HEK293 (cell line): ENCODE results near the gene KSR1.
"Not testable (repeated sequence)": the region's sequence is repeated elsewhere in the genome, so short reads cannot be mapped to it uniquely, and the experiment has no call there.

Source experiments
- CTCF ChIP-seq: fragments of 450-650 bp; formaldehyde crosslinking; IDR thresholded peaks from 2 replicates; pipeline ENCODE4 v1.5.1; 2016; ENCODE audit warnings: missing biosample characterization, missing genetic modification characterization
- ZEB2 ChIP-seq: fragments of 450-650 bp; formaldehyde crosslinking; IDR thresholded peaks from 2 replicates; pipeline ENCODE4 v1.5.1; 2016; ENCODE audit warnings: missing biosample characterization, missing genetic modification characterization
- ZSCAN5A ChIP-seq: fragments of 450-650 bp; formaldehyde crosslinking; IDR thresholded peaks from 2 replicates; pipeline ENCODE4 v1.5.1; 2016; ENCODE audit warnings: missing biosample characterization, missing genetic modification characterization
- TF ChIP-seq, protein P1 (sequence below): fragments of 450-650 bp; formaldehyde crosslinking; IDR thresholded peaks from 2 replicates; pipeline ENCODE4 v1.5.1; 2016; ENCODE audit warnings: missing biosample characterization, missing genetic modification characterization

DNA sequence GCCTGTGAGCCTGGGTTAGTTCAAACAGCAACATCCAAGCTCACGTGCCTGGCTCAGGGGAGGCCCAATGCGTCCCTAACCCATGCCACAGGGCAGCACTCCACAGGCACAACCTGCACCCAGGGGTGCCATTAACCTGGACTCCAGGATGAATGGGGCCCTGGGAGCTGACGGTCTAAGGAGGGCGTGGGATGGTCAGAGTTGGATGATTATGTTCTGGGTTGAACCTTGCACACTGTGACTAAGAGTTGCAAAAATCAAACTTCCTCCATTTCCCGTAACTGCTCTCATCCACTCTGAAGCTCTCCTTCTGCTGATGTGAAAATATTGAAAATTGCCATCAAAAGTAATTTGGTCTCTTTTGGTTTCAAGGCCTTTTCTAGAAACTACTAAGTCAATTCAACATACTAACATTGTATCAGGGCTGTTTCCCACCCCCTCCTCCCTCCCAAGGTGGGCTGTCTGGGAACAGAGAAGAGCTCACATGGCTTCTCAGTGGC lies 182.2 kb downstream of the KSR1 start:
- not testable (repeated sequence) for TF ChIP-seq CTCF, ZEB2, ZSCAN5A (tag by site-specific recombination)
- TF ChIP-seq, protein P1, sequence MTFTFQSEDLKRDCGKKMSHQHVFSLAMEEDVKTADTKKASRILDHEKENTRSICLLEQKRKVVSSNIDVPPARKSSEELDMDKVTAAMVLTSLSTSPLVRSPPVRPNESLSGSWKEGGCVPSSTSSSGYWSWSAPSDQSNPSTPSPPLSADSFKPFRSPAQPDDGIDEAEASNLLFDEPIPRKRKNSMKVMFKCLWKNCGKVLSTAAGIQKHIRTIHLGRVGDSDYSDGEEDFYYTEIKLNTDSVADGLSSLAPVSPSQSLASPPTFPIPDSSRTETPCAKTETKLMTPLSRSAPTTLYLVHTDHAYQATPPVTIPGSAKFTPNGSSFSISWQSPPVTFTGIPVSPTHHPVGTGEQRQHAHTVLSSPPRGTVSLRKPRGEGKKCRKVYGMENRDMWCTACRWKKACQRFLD (tag by site-specific recombination): not testable (repeated sequence)
